GM20000 (cell line): Measurements from ENCODE around the gene CUBN.

Source experiments
- DNase-seq: peaks from one replicate; pipeline ENCODE4 v3.0.0; 2012; ENCODE audit warnings: low spot score
- TF ChIP-seq, protein P1 (sequence below): IDR thresholded peaks from 2 replicates; pipeline ENCODE4 v1.5.1; 2012; ENCODE audit warnings: mild to moderate bottlenecking, control low read depth; ENCODE audit errors: extremely low read depth, missing control alignments

CUBN gene

DNA sequence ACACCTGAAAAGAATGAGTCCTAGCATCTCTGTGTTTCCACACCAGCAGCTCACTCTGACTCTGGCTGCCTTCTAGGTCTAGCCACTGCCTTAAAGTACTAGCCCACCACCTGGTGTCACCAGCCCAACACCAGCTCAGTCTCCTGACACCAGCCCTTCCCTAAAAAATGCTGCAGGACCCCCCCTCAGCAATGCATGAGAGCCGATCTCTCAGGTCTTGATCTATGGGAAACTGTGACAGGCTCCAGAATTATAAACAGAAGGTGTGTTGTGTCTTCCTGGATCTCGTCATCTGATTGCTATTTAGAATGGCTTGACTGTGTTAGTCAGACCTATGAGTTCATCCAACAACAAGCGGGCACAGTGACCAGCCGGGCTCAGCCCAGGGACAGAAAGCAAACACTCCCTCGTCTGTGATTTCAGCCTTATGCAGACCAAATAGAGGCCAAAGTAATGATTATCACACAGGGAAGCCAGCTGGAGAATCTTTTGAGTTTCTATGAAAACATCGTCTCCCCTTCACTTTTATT is 66.6 kb downstream of the CUBN start:
- DNase-seq = no peak
- TF ChIP-seq, protein P1, sequence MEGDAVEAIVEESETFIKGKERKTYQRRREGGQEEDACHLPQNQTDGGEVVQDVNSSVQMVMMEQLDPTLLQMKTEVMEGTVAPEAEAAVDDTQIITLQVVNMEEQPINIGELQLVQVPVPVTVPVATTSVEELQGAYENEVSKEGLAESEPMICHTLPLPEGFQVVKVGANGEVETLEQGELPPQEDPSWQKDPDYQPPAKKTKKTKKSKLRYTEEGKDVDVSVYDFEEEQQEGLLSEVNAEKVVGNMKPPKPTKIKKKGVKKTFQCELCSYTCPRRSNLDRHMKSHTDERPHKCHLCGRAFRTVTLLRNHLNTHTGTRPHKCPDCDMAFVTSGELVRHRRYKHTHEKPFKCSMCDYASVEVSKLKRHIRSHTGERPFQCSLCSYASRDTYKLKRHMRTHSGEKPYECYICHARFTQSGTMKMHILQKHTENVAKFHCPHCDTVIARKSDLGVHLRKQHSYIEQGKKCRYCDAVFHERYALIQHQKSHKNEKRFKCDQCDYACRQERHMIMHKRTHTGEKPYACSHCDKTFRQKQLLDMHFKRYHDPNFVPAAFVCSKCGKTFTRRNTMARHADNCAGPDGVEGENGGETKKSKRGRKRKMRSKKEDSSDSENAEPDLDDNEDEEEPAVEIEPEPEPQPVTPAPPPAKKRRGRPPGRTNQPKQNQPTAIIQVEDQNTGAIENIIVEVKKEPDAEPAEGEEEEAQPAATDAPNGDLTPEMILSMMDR = no peak

DNA sequence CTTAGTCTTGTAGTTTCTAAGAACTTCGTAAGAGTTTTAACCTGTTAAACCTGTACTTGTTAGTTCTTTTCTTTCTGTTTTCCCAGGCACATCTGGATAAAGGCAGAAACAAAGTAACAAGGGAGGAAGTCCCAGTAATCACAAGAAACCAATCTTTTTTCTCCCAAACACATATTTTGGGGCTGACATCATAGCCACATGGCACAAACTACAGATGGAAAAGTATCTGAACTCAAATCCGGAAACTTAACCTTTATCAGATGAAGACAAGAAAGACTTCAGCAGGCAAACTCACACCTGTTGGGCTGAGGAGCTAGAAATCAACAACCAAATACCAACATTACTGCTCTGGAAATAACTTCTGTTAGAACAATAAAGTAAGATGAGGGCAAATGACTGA is 67.1 kb downstream of the CUBN start:
- TF ChIP-seq, protein P1 = no peak
- no peak for DNase-seq

DNA sequence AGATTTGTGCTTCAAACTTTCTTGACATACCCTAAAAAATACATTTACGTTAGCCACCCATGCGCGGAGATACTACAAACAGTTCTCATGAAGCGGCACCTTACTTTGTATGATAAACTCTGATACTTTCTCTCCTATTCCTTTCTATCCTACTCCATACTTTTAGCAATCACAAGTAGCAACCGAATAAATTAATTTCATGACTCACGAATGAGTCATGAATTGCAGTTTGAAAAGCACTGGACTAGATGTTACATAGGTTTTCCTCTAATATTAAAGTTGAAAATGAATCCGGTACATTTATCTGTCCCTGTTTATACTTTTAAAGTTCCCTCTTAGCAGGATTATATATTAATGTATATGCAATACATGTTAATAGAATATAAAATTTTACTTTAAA is 67.6 kb downstream of the CUBN start:
- DNase-seq = no peak
- TF ChIP-seq, protein P1 = no peak

DNA sequence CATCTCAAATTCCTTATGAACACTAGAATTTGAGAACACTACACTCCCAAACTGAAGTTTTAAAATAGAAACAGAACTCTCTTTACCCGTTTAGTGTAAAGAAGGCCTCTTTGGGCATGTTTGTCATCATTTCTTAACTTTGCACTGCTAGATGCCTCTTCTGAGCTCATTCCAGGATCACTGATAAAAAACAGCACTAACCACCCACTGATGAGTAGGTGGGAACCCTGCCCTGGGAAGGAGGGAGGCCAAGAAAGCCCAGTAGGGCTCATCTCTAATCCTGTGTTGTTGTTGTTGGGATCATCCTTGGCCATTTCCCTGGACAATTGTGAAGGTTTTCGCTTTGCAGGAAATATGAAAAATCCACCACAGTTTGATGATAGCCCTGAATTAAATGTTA is 68.2 kb downstream of the CUBN start:
- TF ChIP-seq, protein P1 = no peak
- DNase-seq = no peak

DNA sequence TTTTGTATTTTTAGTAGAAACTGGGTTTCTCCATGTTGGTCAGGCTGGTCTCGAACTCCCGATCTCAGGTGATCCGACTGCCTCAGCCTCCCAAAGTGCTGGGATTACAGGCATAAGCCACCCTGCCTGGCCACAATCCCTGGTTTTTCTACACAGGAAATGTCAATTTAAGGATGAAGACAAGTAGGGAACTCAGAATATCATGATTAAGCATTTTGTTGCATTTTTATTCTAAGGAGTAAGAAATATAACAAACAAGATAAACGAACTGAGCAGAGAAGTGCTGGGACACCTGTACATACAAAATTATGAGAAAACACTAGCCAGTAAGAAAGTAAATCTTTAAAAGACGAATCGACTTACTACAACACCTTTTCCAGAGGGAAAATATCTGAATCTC is 69.3 kb downstream of the CUBN start:
- TF ChIP-seq, protein P1 = no peak
- no peak for DNase-seq

DNA sequence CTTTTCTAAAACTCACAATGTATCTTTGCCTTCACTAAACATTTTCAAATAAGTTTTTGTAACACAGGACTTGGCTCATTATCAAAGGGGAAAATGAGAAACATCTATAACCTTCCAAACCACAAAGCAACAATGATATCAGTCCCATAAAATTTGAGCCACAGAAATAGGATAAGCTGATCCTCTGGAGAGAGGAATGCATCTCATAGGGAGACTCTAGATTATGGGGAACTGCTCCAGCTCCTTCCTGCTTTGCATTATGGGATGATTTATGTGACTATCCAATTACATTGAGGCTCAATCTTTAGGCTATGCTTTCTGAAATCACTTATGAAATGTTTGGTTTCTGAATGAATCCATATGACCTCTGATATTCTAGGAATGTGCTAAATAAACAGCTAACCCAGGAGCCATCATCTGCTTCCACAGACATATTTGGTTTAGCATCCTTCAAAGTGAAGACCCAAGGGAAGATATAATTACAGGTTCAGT is 70.4 kb downstream of the CUBN start:
- DNase-seq = no peak
- TF ChIP-seq, protein P1 = no peak

DNA sequence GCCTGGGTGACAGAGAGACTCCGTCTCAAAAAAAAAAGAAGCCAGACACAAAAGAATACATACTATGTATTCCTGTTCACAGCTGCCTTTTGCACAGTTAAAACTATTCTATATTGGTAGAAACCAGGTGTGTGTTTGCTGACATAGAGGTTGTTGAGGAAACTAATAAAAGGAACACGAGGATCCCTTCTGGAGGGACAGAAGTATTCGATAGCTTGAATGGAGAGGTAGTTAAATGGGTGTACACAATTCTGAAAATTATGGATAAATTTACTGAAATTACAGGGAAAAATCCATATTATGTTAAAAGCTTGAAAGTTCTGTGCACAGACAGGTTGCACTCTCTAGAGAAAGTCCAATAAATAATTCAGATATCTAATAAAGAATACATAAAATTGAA is 71.5 kb downstream of the CUBN start:
- no peak for DNase-seq
- TF ChIP-seq, protein P1 = no peak
